ENCODE measurements around the gene GSTA2. TPM values are rescaled to one million over a fixed set of nuclear protein-coding genes. Genes with fewer than 3 reads are reported as not detected.
A peak's percentile ranks its signal among the peaks of the same experiment; 100 is the strongest.

The GSTA2 gene
- total and polyA plus RNA-seq, 2 of the 13 experiments (the other 11 are each of a cell fraction or from before 2014, with no cell fraction given), result 0.75 to 13.7 TPM

- TF ChIP-seq ZNF891 (CRISPR knock-in tag; IDR thresholded peaks at IDR 0.05) (peak; percentile 66; the same call in 1 of the 2 replicates), REXO4 (CRISPR knock-in tag; IDR thresholded peaks at IDR 0.05; ENCODE audit: borderline replicate concordance) (no peak), HMGA1 (CRISPR knock-in tag; conservative IDR thresholded peaks at IDR 0.05) (no peak), ZBTB1 (CRISPR knock-in tag; IDR thresholded peaks at IDR 0.05; ENCODE audit: borderline replicate concordance) (no peak), ZNF234 (CRISPR knock-in tag; conservative IDR thresholded peaks at IDR 0.05) (no peak), GMEB1 (CRISPR knock-in tag; IDR thresholded peaks at IDR 0.05; ENCODE audit: borderline replicate concordance) (no peak), HNRNPUL1 (IDR thresholded peaks at IDR 0.05; ENCODE audit: low read depth, low read length) (no peak), SNRNP70 (IDR thresholded peaks at IDR 0.05; ENCODE audit: low read depth, low read length) (no peak), MTA3 (CRISPR knock-in tag; IDR thresholded peaks at IDR 0.05) (no peak), HDAC6 (IDR thresholded peaks at IDR 0.05; ENCODE audit: low read depth, low read length) (no peak), CCDC6 (CRISPR knock-in tag; IDR thresholded peaks at IDR 0.05) (peak; percentile 67; the same call in 1 of the 2 replicates), HDAC2 (CRISPR knock-in tag; IDR thresholded peaks at IDR 0.05) (peak; percentile 78; the same call in 1 of the 2 replicates), YY1 (IDR thresholded peaks at IDR 0.05; ENCODE audit: insufficient read depth, insufficient replicate concordance, low read depth, low read length) (peak; percentile 61), ZNF605 (CRISPR knock-in tag; IDR thresholded peaks at IDR 0.05) (no peak), LRRFIP1 (CRISPR knock-in tag; conservative IDR thresholded peaks at IDR 0.05) (no peak), JARID2 (CRISPR knock-in tag; IDR thresholded peaks at IDR 0.05; ENCODE audit: insufficient replicate concordance) (no peak), ZSCAN31 (CRISPR knock-in tag; IDR thresholded peaks at IDR 0.05; ENCODE audit: low read depth) (0 out of 2 replicates have a peak, but pooled peaks have one; percentile 27), ZNF629 (CRISPR knock-in tag; conservative IDR thresholded peaks at IDR 0.05) (no peak), SIX4 (CRISPR knock-in tag; IDR thresholded peaks at IDR 0.05) (no peak), ZBTB20 (CRISPR knock-in tag; IDR thresholded peaks at IDR 0.05; ENCODE audit: borderline replicate concordance, low read depth) (no peak), CEBPZ (IDR thresholded peaks at IDR 0.05; ENCODE audit: low read length) (no peak)
Measured at GRCh38 chr6:52724406-52725121, 38.7 kb downstream of the GSTA2 start (continued).
